Liver (tissue), 9 donors: Measurements from ENCODE around the gene PUS1. TPM values are rescaled to one million over a fixed set of nuclear protein-coding genes. Genes with fewer than 3 reads are reported as not detected.

Experiments used
- DNase-seq: peaks from one replicate; pipeline ENCODE4 v3.0.0-alpha.2; 2017; ENCODE audit warnings: low spot score
- H3K27ac ChIP-seq, 2 donors: one replicate each; pipeline ENCODE4 v1.7.0; 2013; ENCODE audit warnings: inconsistent platforms in 2 of 2, low read length in 2 of 2, control low read depth in 1 of 2, low read depth in 1 of 2, mild to moderate bottlenecking in 1 of 2
- H3K27me3 ChIP-seq, 4 donors: one replicate each; pipeline versions ENCODE4 v1.6.1 to v1.7.0; 2013; ENCODE audit warnings: low read length in 3 of 4, inconsistent platforms in 1 of 4, mild to moderate bottlenecking in 1 of 4, moderate library complexity in 1 of 4; ENCODE audit not compliant: control insufficient read depth in 4 of 4, insufficient read depth in 4 of 4
- H3K36me3 ChIP-seq, 4 donors: one replicate each; pipeline versions ENCODE4 v1.6.1 to v1.7.0; 2013; ENCODE audit warnings: low read length in 3 of 4, mild to moderate bottlenecking in 3 of 4, low read depth in 1 of 4, moderate library complexity in 1 of 4; ENCODE audit not compliant: control insufficient read depth in 4 of 4, insufficient read depth in 3 of 4
- H3K4me1 ChIP-seq, 4 donors: one replicate each; pipeline versions ENCODE4 v1.6.1 to v1.7.0; 2013; ENCODE audit warnings: low read length in 3 of 4, mild to moderate bottlenecking in 3 of 4, moderate library complexity in 1 of 4; ENCODE audit not compliant: control insufficient read depth in 4 of 4, insufficient read depth in 4 of 4
- H3K4me3 ChIP-seq, 3 donors: one replicate each; pipeline versions ENCODE4 v1.6.1 to v1.7.0; 2013; ENCODE audit warnings: low read length in 3 of 3, control low read depth in 1 of 3, low read depth in 1 of 3, mild to moderate bottlenecking in 1 of 3
- H3K9ac ChIP-seq, 2 donors: one replicate each; pipeline ENCODE4 v1.7.0; 2013; ENCODE audit warnings: low read length in 2 of 2, mild to moderate bottlenecking in 2 of 2, moderate library complexity in 2 of 2, control low read depth in 1 of 2, low read depth in 1 of 2
- H3K9me3 ChIP-seq, 4 donors: one replicate each; pipeline versions ENCODE4 v1.6.1 to v1.7.0; 2013; ENCODE audit warnings: low read length in 3 of 4; ENCODE audit not compliant: control insufficient read depth in 4 of 4
- ATF3 ChIP-seq: IDR thresholded peaks from 2 replicates; pipeline ENCODE4 v1.6.1; 2016; ENCODE audit warnings: antibody characterized with exemption
- CTCF ChIP-seq: fragments of 150-350 bp; IDR thresholded peaks from 2 replicates; pipeline ENCODE4 v1.5.1; 2017; ENCODE audit warnings: improper control_type of control experiment, low read depth, low read length; ENCODE audit not compliant: missing input control
- EGR1 ChIP-seq, 2 donors: IDR thresholded peaks; 2 replicates each; pipeline ENCODE4 v1.6.1; 2016 to 2018; ENCODE audit warnings: antibody characterized with exemption in 2 of 2, low read depth in 2 of 2
- FOXA1 ChIP-seq: IDR thresholded peaks from 2 replicates; pipeline ENCODE4 v1.6.1; 2016; ENCODE audit warnings: antibody characterized with exemption
- FOXA2 ChIP-seq: IDR thresholded peaks from 2 replicates; pipeline ENCODE4 v1.6.1; 2016; ENCODE audit warnings: antibody characterized with exemption
- GABPA ChIP-seq, 2 donors: IDR thresholded peaks in 1 of 2; conservative IDR thresholded peaks in 1 of 2; 2 replicates each; pipeline ENCODE4 v1.6.1; 2016; ENCODE audit warnings: antibody characterized with exemption in 2 of 2, mild to moderate bottlenecking in 1 of 2, moderate library complexity in 1 of 2
- HNF4A ChIP-seq, 2 donors: conservative IDR thresholded peaks; 2 replicates each; pipeline ENCODE4 v1.6.1; 2016; ENCODE audit warnings: antibody characterized with exemption in 2 of 2, mild to moderate bottlenecking in 2 of 2
- HNF4G ChIP-seq: IDR thresholded peaks from 2 replicates; pipeline ENCODE4 v1.6.1; 2016; ENCODE audit warnings: antibody characterized with exemption
- JUND ChIP-seq, 2 donors: IDR thresholded peaks; 2 replicates each; pipeline ENCODE4 v1.6.1; 2016; ENCODE audit warnings: antibody characterized with exemption in 2 of 2
- MAX ChIP-seq: IDR thresholded peaks from 2 replicates; pipeline ENCODE4 v1.6.1; 2016; ENCODE audit warnings: antibody characterized with exemption
- NR2F2 ChIP-seq: IDR thresholded peaks from 2 replicates; pipeline ENCODE4 v1.6.1; 2016; ENCODE audit warnings: antibody characterized with exemption
- REST ChIP-seq: IDR thresholded peaks from 2 replicates; pipeline ENCODE4 v1.6.1; 2016; ENCODE audit warnings: antibody characterized with exemption, mild to moderate bottlenecking
- SP1 ChIP-seq: IDR thresholded peaks from 2 replicates; pipeline ENCODE4 v1.6.1; 2018; ENCODE audit warnings: antibody characterized with exemption, mild to moderate bottlenecking
- TAF1 ChIP-seq: conservative IDR thresholded peaks from 2 replicates; pipeline ENCODE4 v1.6.1; 2016; ENCODE audit warnings: antibody characterized with exemption, mild to moderate bottlenecking
- ZBTB33 ChIP-seq: IDR thresholded peaks from 2 replicates; pipeline ENCODE4 v1.6.1; 2016; ENCODE audit warnings: antibody characterized with exemption
- WGBS: extraction: QIAGEN DNeasy Blood & Tissue Kit; methylation state at CpG from one replicate; pipeline ENCODE4 v1.1.7; 2013; 5-methylcytosine and 5-hydroxymethylcytosine counted together
- polyA plus RNA-seq, 2 donors: library from polyadenylated mRNA; stranded (reverse) in 1 of 2; unstranded in 1 of 2; fragments of 200-250 nt in 1 of 2; fragments of >200 nt in 1 of 2; fragmentation: Nextera tagmentation in 1 of 2; extraction: Ambion mirVana in 1 of 2; gene quantifications; one replicate each; pipeline versions ENCODE4 v1.2.1 to v1.2.3, GENCODE V29; 2013 to 2015
- total RNA-seq, 2 donors: library from RNA; depleted of rRNA; stranded (reverse); fragments of >200 nt; gene quantifications; one replicate each; pipeline ENCODE4 v1.2.3, GENCODE V29; 2014
- donor health status: healthy.
- donor health status: healthy.
- donor health status: healthy.
- donor health status: healthy.
- donor health status: healthy.

Gene PUS1
- total and polyA plus RNA-seq, 4 donors: 6.1 to 24.4 (median 10.7) TPM

- TF ChIP-seq CTCF: no peak
- no peak for TF ChIP-seq FOXA1
- TF ChIP-seq NR2F2: no peak
- no peak for TF ChIP-seq REST
Observed at GRCh38 chr12:131915823-131916222, 13.3 kb upstream of the PUS1 start (continued).

GRCh38 chr12:131916306-131917138, 12.6 kb upstream of the PUS1 start:
- Histone ChIP-seq H3K36me3 (peaks cover 31 to 84% (median 49%) of the 10 kb centered on the region in 4 donors), H3K27me3 (no peaks in the 10 kb centered on the region), H3K9me3 (no peaks in the 10 kb centered on the region), H3K27ac (no peak overlapping the region), H3K9ac (no peak overlapping the region), H3K4me1 (peaks cover 0 to 6% (median 0%) of the 10 kb centered on the region in 4 donors), H3K4me3 (no peak overlapping the region)
- no peak for DNase-seq
- TF ChIP-seq MAX (no peak), NR2F2 (no peak), TAF1 (no peak), FOXA1 (no peak), REST (no peak), SP1 (no peak)
- 92% methylated on average over 36 of the region's 36 CpGs for WGBS

GRCh38 chr12:131917139-131917710, 11.9 kb upstream of the PUS1 start:
- DNase-seq: no peak
- Histone ChIP-seq H3K4me1 (peaks cover 0 to 3% (median 0%) of the 10 kb centered on the region in 4 donors), H3K36me3 (peaks cover 35 to 83% (median 46%) of the 10 kb centered on the region in 4 donors), H3K27me3 (no peaks in the 10 kb centered on the region), H3K9me3 (no peaks in the 10 kb centered on the region), H3K9ac (no peak overlapping the region), H3K4me3 (no peak overlapping the region), H3K27ac (no peak overlapping the region)
- WGBS: 82% methylated on average over 31 of the region's 31 CpGs
- TF ChIP-seq EGR1 (IDR thresholded peaks at IDR 0.05; ENCODE audit: low read depth in 2 of 2) (no peak), GABPA (IDR thresholded peaks at IDR 0.05 in 1 of 2, conservative IDR thresholded peaks at IDR 0.05 in 1 of 2) (no peak), JUND (IDR thresholded peaks at IDR 0.05) (no peak), SP1 (no peak), ATF3 (no peak), HNF4G (no peak), ZBTB33 (no peak), FOXA1 (no peak), FOXA2 (no peak), NR2F2 (no peak), HNF4A (conservative IDR thresholded peaks at IDR 0.05) (no peak)
